ENCODE measurements around the gene HS3ST3B1. TPM values are rescaled to one million over a fixed set of nuclear protein-coding genes. Genes with fewer than 3 reads are reported as not detected.

HS3ST3B1 gene
- total and polyA plus RNA-seq, 7 experiments from 2014 or later, result 7.9 to 40.7 (median 12.2) TPM

- H3K27me3 Mint-ChIP-seq, result no peaks in the 10 kb centered on the region
- peaks cover 0 to 48% (median 28%) of the 10 kb centered on the region in 5 donors for H3K36me3 Mint-ChIP-seq
- no peak overlapping the region for H3K4me3 ChIP-seq (ENCODE audit: low read length)
- peaks cover 55 to 90% (median 85%) of the 10 kb centered on the region in 7 donors for H3K4me1 Mint-ChIP-seq
- no peaks in the 10 kb centered on the region for H3K36me3 ChIP-seq (ENCODE audit: control insufficient read depth in 2 of 3, insufficient read depth in 3 of 3, low read length in 3 of 3)
- H3K27ac ChIP-seq (ENCODE audit: low read depth, low read length), result no peak overlapping the region
- intact Hi-C loops (cut with micrococcal nuclease), result no loop called here
- no peaks in the 10 kb centered on the region for H3K27me3 ChIP-seq (ENCODE audit: control insufficient read depth in 2 of 2, insufficient read depth in 2 of 2, low read length in 2 of 2)
- peaks cover 7 to 35% of the 10 kb centered on the region in 2 donors for H3K4me1 ChIP-seq (ENCODE audit: control insufficient read depth in 2 of 2, insufficient read depth in 2 of 2, low read length in 2 of 2)
- ATAC-seq (no peak), DNase-seq (no peak)
- no peaks in the 10 kb centered on the region for H3K9me3 Mint-ChIP-seq
- POLR2A ChIA-PET, result interaction anchor here (2.1 kb wide), 1 partner anchor 16 kb away, joined by 8 read pairs; the partner anchor contains the start of gene HS3ST3B1
- CTCF ChIA-PET, result interaction anchor here (1.6 kb wide), 1 partner anchor 16 kb away, joined by 4 read pairs; the partner anchor contains the start of gene HS3ST3B1
- H3K4me3 Mint-ChIP-seq, result peak overlapping the region; percentile 8 to 81 (median 60)
- H3K9me3 ChIP-seq (ENCODE audit: control insufficient read depth in 2 of 3, low read length in 3 of 3), result no peaks in the 10 kb centered on the region
- H3K27ac Mint-ChIP-seq, result peak overlapping the region in 7 of 9 donors; percentile 22 to 88 (median 47)
Observed at GRCh38 chr17:14317383-14317782, 16.5 kb downstream of the HS3ST3B1 start.

DNA sequence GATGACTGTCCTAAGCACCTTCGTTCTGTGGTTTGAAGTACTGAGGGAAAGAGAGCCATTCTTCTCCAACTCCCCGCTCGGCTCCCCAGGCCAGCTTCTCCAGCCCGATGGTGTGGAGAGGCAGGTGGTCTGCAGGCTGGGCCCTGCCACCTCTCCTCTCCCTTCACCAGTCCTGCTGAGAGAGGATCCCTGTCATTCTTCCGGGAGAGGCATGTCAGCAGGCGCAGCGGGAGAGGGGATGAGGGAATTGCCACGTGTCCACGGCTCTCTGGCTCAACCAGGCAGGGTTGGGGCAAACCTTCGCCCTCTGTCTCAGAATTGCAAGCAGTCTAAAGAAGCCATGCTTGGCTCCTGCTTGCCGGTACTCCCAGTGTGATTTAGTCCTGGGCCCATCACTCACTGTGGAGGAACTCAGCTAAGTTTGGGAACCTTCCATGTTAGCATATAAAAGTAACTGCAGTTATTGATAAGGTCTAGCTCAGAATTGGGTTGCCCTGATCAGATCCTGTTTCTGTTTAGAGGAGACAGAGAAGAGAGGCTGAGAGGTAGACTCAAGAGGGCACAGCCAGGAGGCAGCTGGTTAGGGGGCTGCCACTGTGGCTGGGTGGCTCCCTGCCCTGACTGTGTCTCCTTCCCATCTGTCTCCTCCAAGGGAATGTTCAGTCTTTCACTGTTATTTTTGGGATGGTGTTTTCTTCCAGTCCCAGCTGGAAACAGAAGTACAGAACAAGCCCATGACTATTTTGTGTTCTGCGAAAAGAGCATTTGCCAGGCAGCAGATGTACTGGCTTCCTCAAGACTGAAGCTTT lies 17.4 kb downstream of the HS3ST3B1 start:
- H3K36me3 Mint-ChIP-seq, result peaks cover 0 to 43% (median 22%) of the 10 kb centered on the region in 5 donors

DNA sequence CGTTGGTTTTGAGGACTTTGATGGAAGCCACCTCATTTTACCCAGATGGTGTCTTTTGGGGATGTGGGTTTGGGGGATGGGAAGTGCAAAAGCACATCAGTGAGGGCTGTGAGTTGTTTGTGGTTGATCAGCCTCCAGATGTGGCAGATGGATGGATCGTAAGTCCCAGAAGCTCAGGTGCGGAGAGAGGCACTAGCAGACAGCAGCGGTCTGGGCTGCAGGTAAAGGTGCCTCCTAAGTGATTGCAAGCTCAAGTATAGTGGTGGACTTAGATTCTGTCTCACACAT lies 18.0 kb downstream of the HS3ST3B1 start:
- ATAC-seq (peak; percentile 41), DNase-seq (peak in 3 of 9 donors; percentile 36 to 43 (median 39))
- Mint-ChIP-seq H3K27ac (peak overlapping the region in 6 of 9 donors; percentile 29 to 77 (median 70)), H3K9me3 (no peaks in the 10 kb centered on the region), H3K36me3 (peaks cover 0 to 40% (median 19%) of the 10 kb centered on the region in 5 donors), H3K27me3 (no peaks in the 10 kb centered on the region), H3K4me3 (peak overlapping the region; percentile 5 to 81 (median 64)), H3K4me1 (peaks cover 55 to 98% (median 95%) of the 10 kb centered on the region in 7 donors)
- Histone ChIP-seq H3K9me3 (ENCODE audit: control insufficient read depth in 2 of 3, low read length in 3 of 3) (no peaks in the 10 kb centered on the region), H3K27me3 (ENCODE audit: control insufficient read depth in 2 of 2, insufficient read depth in 2 of 2, low read length in 2 of 2) (no peaks in the 10 kb centered on the region), H3K4me1 (ENCODE audit: control insufficient read depth in 2 of 2, insufficient read depth in 2 of 2, low read length in 2 of 2) (peaks cover 7 to 37% of the 10 kb centered on the region in 2 donors), H3K27ac (ENCODE audit: low read depth, low read length) (no peak overlapping the region), H3K4me3 (ENCODE audit: low read length) (no peak overlapping the region), H3K36me3 (ENCODE audit: control insufficient read depth in 2 of 3, insufficient read depth in 3 of 3, low read length in 3 of 3) (no peaks in the 10 kb centered on the region)
- intact Hi-C loops (cut with micrococcal nuclease), result no loop called here
- ChIA-PET POLR2A (interaction anchor here (0.9 to 1.2 kb wide), 2 partner anchors 17 to 227 kb away, joined by 3 to 5 read pairs; no protein-coding TSS in a partner anchor), CTCF (no interaction called here)

More for the DNA sequence above, 17.4 kb downstream of the HS3ST3B1 start:
- Mint-ChIP-seq H3K4me1 (peaks cover 56 to 93% (median 89%) of the 10 kb centered on the region in 7 donors), H3K4me3 (peak overlapping the region; percentile 5 to 81 (median 64)), H3K27ac (peak overlapping the region in 7 of 9 donors; percentile 5 to 88 (median 71)), H3K9me3 (no peaks in the 10 kb centered on the region), H3K27me3 (no peaks in the 10 kb centered on the region)
- no peaks in the 10 kb centered on the region for H3K27me3 ChIP-seq (ENCODE audit: control insufficient read depth in 2 of 2, insufficient read depth in 2 of 2, low read length in 2 of 2)
- intact Hi-C loops (cut with micrococcal nuclease), result no loop called here
- peaks cover 7 to 37% of the 10 kb centered on the region in 2 donors for H3K4me1 ChIP-seq (ENCODE audit: control insufficient read depth in 2 of 2, insufficient read depth in 2 of 2, low read length in 2 of 2)
- ChIA-PET CTCF (interaction anchor here (1.6 kb wide), 1 partner anchor 17 kb away, joined by 4 read pairs; the partner anchor contains the start of gene HS3ST3B1), POLR2A (interaction anchor here (0.9 to 1.2 kb wide), 2 partner anchors 16 to 227 kb away, joined by 3 to 5 read pairs; no protein-coding TSS in a partner anchor)
- DNase-seq, result no peak
- ATAC-seq, result no peak
- H3K9me3 ChIP-seq (ENCODE audit: control insufficient read depth in 2 of 3, low read length in 3 of 3), result no peaks in the 10 kb centered on the region
- H3K36me3 ChIP-seq (ENCODE audit: control insufficient read depth in 2 of 3, insufficient read depth in 3 of 3, low read length in 3 of 3), result no peaks in the 10 kb centered on the region
- H3K27ac ChIP-seq (ENCODE audit: low read depth, low read length), result no peak overlapping the region
- H3K4me3 ChIP-seq (ENCODE audit: low read length), result no peak overlapping the region

DNA sequence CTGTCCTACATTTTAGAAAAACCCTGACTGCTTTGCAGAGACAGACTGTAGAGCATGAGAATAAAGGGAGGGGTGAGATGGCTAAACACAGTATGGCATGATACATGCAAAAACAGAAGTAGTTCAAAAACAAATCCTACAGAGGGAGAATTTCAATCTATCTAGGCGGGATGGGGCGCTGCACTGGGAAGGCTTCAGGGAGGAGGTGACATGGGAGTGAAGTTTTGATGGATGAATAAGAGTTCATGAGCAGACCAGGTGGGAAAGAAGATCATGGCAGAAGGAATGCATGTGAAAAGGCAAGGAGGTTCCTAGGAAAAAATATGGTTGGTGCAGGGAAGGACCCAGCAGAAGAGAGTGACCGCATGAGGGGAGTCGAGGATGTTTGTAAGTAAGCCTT lies 19.2 kb downstream of the HS3ST3B1 start:
- Histone ChIP-seq H3K4me1 (ENCODE audit: control insufficient read depth in 2 of 2, insufficient read depth in 2 of 2, low read length in 2 of 2) (peaks cover 7 to 40% of the 10 kb centered on the region in 2 donors), H3K36me3 (ENCODE audit: control insufficient read depth in 2 of 3, insufficient read depth in 3 of 3, low read length in 3 of 3) (no peaks in the 10 kb centered on the region), H3K4me3 (ENCODE audit: low read length) (no peak overlapping the region), H3K27me3 (ENCODE audit: control insufficient read depth in 2 of 2, insufficient read depth in 2 of 2, low read length in 2 of 2) (no peaks in the 10 kb centered on the region), H3K27ac (ENCODE audit: low read depth, low read length) (no peak overlapping the region), H3K9me3 (ENCODE audit: control insufficient read depth in 2 of 3, low read length in 3 of 3) (no peaks in the 10 kb centered on the region)
- CTCF ChIA-PET, result no interaction called here
- DNase-seq (no peak), ATAC-seq (no peak)
- H3K4me1 Mint-ChIP-seq, result peaks cover 53 to 100% (median 96%) of the 10 kb centered on the region in 7 donors
- peaks cover 0 to 33% (median 13%) of the 10 kb centered on the region in 5 donors for H3K36me3 Mint-ChIP-seq
- intact Hi-C loops (cut with micrococcal nuclease), result no loop called here
- H3K9me3 Mint-ChIP-seq, result no peaks in the 10 kb centered on the region
- peak overlapping the region in 9 of 10 donors; percentile 0 to 81 (median 23) for H3K4me3 Mint-ChIP-seq
- H3K27me3 Mint-ChIP-seq, result no peaks in the 10 kb centered on the region
- peak overlapping the region in 5 of 9 donors; percentile 7 to 59 (median 29) for H3K27ac Mint-ChIP-seq
- POLR2A ChIA-PET, result interaction anchor here (0.6 to 1.3 kb wide), 3 partner anchors 11 to 146 kb away, joined by 3 read pairs; partner anchors contain the start of gene HS3ST3B1

DNA sequence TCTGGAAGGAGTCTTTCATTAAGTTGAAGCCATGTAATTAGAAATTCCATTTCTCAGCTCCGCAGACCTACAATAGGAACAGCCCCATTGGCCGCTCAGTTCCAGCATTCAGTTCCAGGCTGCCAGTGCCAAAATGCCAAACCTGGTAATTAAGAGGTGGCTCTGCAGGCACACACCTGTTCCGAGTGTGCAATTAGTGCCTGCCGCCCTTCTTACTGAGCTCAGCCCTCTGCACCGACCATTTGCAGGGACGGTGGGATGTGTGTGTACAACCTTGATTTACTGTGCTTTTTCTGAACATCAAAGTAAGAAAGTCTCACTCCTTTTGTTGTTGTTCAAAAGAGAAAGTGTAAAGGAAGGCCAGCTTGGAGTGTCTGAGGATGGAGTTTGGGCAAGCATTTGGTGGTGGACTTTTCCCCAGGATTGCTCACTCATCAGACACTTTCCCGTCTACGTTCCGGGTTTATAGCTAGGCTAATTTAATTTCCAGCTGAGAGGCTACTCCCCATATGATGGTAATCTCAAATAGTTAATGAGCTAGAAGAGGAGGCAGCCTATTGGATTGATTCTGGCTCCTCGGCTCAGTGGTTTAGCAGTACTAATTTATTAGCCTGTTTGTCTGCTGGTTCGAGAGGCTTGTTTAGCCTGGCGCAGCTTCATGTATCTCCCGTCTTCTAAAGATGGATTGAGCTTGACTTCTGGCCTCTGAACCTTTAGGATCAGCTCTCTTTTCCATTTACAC lies 20.0 kb downstream of the HS3ST3B1 start:
- H3K4me1 ChIP-seq (ENCODE audit: control insufficient read depth in 2 of 2, insufficient read depth in 2 of 2, low read length in 2 of 2), result peaks cover 7 to 44% of the 10 kb centered on the region in 2 donors
- no peaks in the 10 kb centered on the region for H3K36me3 ChIP-seq (ENCODE audit: control insufficient read depth in 2 of 3, insufficient read depth in 3 of 3, low read length in 3 of 3)
- Mint-ChIP-seq H3K9me3 (peaks cover 0 to 3% (median 0%) of the 10 kb centered on the region in 11 donors), H3K27ac (peak overlapping the region in 5 of 9 donors; percentile 28 to 49 (median 45)), H3K4me1 (peaks cover 55 to 100% (median 90%) of the 10 kb centered on the region in 7 donors), H3K4me3 (peak overlapping the region in 9 of 10 donors; percentile 2 to 81 (median 29)), H3K36me3 (peaks cover 0 to 34% (median 15%) of the 10 kb centered on the region in 5 donors), H3K27me3 (no peaks in the 10 kb centered on the region)
- H3K27me3 ChIP-seq (ENCODE audit: control insufficient read depth in 2 of 2, insufficient read depth in 2 of 2, low read length in 2 of 2), result no peaks in the 10 kb centered on the region
- H3K4me3 ChIP-seq (ENCODE audit: low read length), result no peak overlapping the region
- ChIA-PET CTCF (interaction anchor here (1.0 to 1.3 kb wide), 3 partner anchors 10 to 726 kb away, joined by 3 to 4 read pairs (median 3); no protein-coding TSS in a partner anchor), POLR2A (interaction anchor here (1.2 to 1.3 kb wide), 2 partner anchors 10 to 20 kb away, joined by 3 read pairs; partner anchors contain the start of gene HS3ST3B1)
- DNase-seq (no peak), ATAC-seq (no peak)
- intact Hi-C loops (cut with micrococcal nuclease), result no loop called here
- no peak overlapping the region for H3K27ac ChIP-seq (ENCODE audit: low read depth, low read length)
- no peaks in the 10 kb centered on the region for H3K9me3 ChIP-seq (ENCODE audit: control insufficient read depth in 2 of 3, low read length in 3 of 3)

- Histone ChIP-seq H3K9me3 (ENCODE audit: control insufficient read depth in 2 of 3, low read length in 3 of 3) (no peaks in the 10 kb centered on the region), H3K27me3 (ENCODE audit: control insufficient read depth in 2 of 2, insufficient read depth in 2 of 2, low read length in 2 of 2) (no peaks in the 10 kb centered on the region), H3K4me3 (ENCODE audit: low read length) (no peak overlapping the region), H3K4me1 (ENCODE audit: control insufficient read depth in 2 of 2, insufficient read depth in 2 of 2, low read length in 2 of 2) (peaks cover 7 to 44% of the 10 kb centered on the region in 2 donors), H3K36me3 (ENCODE audit: control insufficient read depth in 2 of 3, insufficient read depth in 3 of 3, low read length in 3 of 3) (no peaks in the 10 kb centered on the region), H3K27ac (ENCODE audit: low read depth, low read length) (no peak overlapping the region)
- intact Hi-C loops (cut with micrococcal nuclease), result no loop called here
- Mint-ChIP-seq H3K4me1 (peaks cover 51 to 100% (median 87%) of the 10 kb centered on the region in 7 donors), H3K27me3 (no peaks in the 10 kb centered on the region), H3K36me3 (peaks cover 0 to 31% (median 12%) of the 10 kb centered on the region in 5 donors), H3K4me3 (peak overlapping the region in 9 of 10 donors; percentile 2 to 81 (median 21)), H3K9me3 (peaks cover 0 to 3% (median 0%) of the 10 kb centered on the region in 11 donors), H3K27ac (peak overlapping the region in 5 of 9 donors; percentile 28 to 49 (median 45))
- ChIA-PET POLR2A (interaction anchor here (1.3 kb wide), 1 partner anchor 9 kb away, joined by 3 read pairs; no protein-coding TSS in a partner anchor), CTCF (interaction anchor here (1.0 to 1.3 kb wide), 3 partner anchors 9 to 727 kb away, joined by 3 to 4 read pairs (median 3); no protein-coding TSS in a partner anchor)
- ATAC-seq (no peak), DNase-seq (no peak)
Observed at GRCh38 chr17:14321476-14321949, 20.6 kb downstream of the HS3ST3B1 start.
